Peyer's patch (tissue), 4 donors: ENCODE measurements around the gene SPRYD7.

ENCODE experiments used
- CTCF ChIP-seq, 6 experiments: fragments of 450-650 bp in 4 of 6; fragments of 200-600 bp in 2 of 6; sonication (generic) in 1 of 6; IDR thresholded peaks; one replicate each; pipeline ENCODE4 v1.5.1; 2017 to 2019; ENCODE audit warnings: antibody characterized with exemption in 6 of 6, mild to moderate bottlenecking in 3 of 6, moderate library complexity in 1 of 6
- POLR2A ChIP-seq, 2 donors: fragments of 450-650 bp; IDR thresholded peaks; one replicate each; pipeline ENCODE4 v1.5.1; 2017; ENCODE audit warnings: antibody characterized with exemption in 2 of 2, mild to moderate bottlenecking in 2 of 2, moderate library complexity in 2 of 2

GRCh38 chr13:49958321-49958720 is 22.2 kb upstream of the SPRYD7 start:
- TF ChIP-seq CTCF (IDR thresholded peaks at IDR 0.05) (no peak), POLR2A (IDR thresholded peaks at IDR 0.05) (no peak)
